Ovary (tissue), 3 donors: Measurements from ENCODE around the gene CFAP100.

Experiments used
- CTCF ChIP-seq, 3 donors: fragments of 450-650 bp in 2 of 3; fragments of 200-600 bp in 1 of 3; IDR thresholded peaks; one replicate each; pipeline versions ENCODE4 v1.5.1 to v1.8.0; 2016 to 2022; ENCODE audit warnings: antibody characterized with exemption in 3 of 3, mild to moderate bottlenecking in 1 of 3
- EP300 ChIP-seq: sonication (generic); formaldehyde crosslinking; IDR thresholded peaks from one replicate; pipeline ENCODE4 v1.6.1; 2017; ENCODE audit warnings: antibody characterized with exemption
- POLR2A ChIP-seq: fragments of 450-650 bp; IDR thresholded peaks from one replicate; pipeline ENCODE4 v1.6.1; 2017; ENCODE audit warnings: antibody characterized with exemption, mild to moderate bottlenecking, moderate library complexity
- donor health status: DM: no; HTN: no; CAD: no.

GRCh38 chr3:126395846-126396513 lies 1.3 kb downstream of the CFAP100 start:
- TF ChIP-seq POLR2A (no peak), CTCF (IDR thresholded peaks at IDR 0.05) (no peak), EP300 (no peak)
